NCI-H128 (cell line): ENCODE data around the gene FDX2.

Experiments
- DNase-seq: peaks from one replicate; lab custom pipeline; 2025; ENCODE audit not compliant: unreplicated experiment; lab: John Stamatoyannopoulos, UW

The FDX2 gene

GRCh38 chr19:10332965-10333757, 17.3 kb upstream of the FDX2 start, which contains the start of gene RAVER1:
Gene RAVER1 (minus strand): TSS chr19:10333529. CDS start chr19:10333507, 22 bp downstream.
- peak; percentile 92 for DNase-seq

DNA sequence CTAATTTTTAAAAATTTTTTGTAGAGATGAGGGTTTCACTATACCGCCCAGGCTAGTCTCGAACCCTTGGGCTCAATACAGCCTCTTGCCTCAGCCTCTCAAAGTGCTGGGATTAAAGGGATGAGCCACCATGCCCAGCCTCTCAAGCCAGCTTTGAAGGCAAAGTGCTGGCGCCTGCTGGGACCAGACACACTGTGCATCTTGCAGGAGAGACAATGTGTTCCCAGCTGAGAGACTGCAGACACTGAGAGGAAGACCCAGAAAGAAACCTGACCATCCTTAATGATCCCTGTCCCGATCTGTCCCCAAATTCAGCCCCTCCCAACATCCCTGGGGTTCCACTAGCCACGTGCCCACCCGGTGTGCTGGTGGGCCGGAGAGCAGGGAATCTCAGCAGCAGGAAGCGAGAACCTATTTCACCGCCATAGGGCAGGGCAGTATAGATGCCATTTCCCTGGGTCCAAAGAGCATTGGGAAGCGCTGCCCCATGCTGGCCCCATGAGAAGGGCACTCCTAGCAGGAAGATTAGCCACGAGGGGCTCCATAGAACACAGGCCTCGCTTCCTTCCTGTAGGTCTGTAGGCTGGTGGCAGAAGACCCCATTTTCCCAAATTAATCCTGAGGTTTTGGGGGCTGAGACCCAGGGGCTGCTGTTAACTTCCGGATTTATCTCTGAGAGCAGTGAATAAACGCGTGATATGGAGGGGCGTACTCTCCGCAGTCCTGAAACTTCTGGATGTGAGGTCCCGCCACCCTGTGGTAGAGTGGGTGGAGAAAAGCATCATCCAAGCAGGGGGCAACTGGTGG, 16.5 kb upstream of the FDX2 start:
- DNase-seq, result no peak

DNA sequence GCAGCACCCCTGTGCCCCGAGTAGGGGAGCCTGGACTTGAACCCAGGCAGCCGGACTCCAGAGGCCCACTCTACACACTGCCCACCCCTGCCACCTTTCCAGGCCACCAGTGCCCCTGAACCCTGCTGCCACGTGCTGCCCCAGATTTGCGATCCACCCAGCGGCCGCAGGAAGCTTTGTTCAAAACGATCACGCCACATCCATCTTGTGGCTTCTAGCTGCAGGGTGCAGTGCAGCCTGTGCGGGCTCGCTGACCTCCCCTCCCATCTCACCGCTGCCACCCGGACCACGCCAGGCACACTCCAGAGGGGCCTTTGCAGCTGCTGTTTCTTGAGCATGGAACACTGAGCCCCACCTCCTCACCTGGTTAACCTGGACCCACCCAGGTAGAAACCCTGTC, 13.7 kb upstream of the FDX2 start:
- DNase-seq, result no peak

DNA sequence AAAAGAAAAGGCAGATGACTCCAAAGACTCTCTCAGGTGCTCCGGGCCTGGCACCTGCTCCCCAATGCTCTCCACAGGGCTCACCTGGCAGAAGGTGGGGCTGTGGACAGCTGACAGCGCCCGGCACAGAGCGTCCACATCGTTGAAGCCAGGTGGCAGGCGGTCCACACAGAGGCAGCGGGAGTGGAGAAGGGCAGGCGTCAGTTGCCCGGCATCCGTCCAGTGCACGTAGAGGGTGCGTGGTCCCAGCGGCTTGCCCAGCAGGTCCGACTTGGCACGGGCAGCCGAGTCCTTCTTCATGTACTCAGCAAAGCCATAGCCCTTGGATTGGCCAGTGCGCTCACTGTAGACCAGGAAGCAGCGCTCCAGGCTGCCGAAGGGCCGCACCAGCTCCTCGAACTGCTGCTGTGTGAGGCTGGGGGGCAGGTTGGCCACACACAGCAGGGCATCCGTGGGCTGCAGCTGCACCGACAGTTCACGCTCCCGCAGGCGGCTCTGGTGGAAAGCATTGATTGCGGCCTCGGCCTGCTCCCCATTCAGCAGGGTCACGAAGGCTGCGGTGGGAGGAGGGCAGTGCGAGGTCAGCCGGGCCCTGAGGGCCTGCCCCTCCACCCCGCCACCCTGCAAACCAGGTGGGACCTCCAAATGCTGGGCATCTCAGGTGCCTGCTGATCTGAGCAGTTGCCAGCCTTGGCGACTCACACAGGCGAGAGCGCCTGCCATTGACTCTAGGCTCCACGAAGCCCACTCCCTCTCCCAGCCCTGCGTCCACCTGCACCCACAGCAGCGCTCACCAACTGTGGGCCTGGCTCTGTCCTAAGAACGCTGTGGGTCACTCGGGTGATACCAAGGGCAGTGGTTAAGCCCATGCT, 13.0 kb upstream of the FDX2 start:
- no peak for DNase-seq

DNA sequence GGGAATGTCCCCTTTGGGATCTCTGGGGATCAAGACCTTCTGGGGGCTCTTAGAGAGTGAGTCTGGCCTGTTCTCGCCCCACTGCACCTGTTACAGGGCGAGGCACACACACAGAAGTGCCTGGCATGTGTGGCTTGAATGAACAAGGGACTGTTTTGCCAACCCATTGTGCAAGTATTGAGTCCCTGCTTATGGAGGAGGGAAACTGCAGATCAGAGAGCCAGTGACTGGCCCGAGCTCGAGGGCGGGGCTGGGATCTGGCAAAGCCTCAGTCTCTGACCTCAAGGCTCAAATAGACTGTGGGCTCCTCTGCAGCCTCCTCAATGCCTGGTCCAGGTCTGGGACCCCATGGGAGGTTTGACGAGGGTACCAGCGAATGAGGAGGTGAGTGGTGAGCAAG, 12.0 kb upstream of the FDX2 start:
- no peak for DNase-seq

DNA sequence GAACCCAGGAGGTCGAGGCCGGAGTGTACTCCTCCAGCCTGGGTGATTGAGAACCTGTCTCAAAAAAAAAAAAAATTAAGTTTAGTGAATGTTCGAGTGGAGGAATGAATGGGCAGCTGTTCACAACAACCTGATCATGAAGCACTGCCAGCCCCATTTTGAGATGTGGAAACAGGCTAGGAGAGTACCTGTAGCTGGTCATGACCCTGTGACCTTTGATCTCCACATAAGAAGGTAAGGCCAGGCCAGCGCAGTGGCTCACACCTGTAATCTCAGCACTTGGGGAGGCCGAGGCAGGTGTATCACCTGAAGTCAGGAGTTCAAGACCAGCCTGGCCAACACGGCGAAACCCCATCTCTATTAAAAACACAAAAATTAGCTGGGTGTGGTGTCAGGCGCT, 9.9 kb upstream of the FDX2 start:
- no peak for DNase-seq

GRCh38 chr19:10321874-10322835, 6.3 kb upstream of the FDX2 start:
- no peak for DNase-seq

DNA sequence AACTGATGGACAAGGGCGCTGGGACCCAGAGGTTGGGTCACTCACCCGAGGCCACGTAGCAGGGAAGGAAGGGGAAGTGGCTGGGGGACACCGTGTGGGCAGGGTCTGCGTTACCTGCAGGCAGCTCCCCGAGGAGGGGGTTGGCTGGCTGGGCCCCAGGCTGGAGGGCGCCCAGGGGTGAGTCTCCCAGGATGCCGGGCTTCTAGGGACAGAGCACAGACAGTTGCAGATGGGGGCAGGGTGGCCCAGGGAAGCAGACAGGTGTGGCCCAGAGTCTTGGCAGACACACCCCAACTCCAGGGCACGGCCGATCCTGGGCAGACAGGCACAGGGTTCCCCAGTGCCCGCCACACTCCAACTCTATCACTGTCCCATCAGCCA, 5.6 kb upstream of the FDX2 start:
- DNase-seq, result no peak

- DNase-seq, result no peak
Observed at GRCh38 chr19:10320602-10321416, 5.0 kb upstream of the FDX2 start.

- DNase-seq, result no peak
Observed at GRCh38 chr19:10318807-10319682, 3.2 kb upstream of the FDX2 start.

- DNase-seq, result no peak
Observed at GRCh38 chr19:10317857-10318462, 2.1 kb upstream of the FDX2 start.

DNA sequence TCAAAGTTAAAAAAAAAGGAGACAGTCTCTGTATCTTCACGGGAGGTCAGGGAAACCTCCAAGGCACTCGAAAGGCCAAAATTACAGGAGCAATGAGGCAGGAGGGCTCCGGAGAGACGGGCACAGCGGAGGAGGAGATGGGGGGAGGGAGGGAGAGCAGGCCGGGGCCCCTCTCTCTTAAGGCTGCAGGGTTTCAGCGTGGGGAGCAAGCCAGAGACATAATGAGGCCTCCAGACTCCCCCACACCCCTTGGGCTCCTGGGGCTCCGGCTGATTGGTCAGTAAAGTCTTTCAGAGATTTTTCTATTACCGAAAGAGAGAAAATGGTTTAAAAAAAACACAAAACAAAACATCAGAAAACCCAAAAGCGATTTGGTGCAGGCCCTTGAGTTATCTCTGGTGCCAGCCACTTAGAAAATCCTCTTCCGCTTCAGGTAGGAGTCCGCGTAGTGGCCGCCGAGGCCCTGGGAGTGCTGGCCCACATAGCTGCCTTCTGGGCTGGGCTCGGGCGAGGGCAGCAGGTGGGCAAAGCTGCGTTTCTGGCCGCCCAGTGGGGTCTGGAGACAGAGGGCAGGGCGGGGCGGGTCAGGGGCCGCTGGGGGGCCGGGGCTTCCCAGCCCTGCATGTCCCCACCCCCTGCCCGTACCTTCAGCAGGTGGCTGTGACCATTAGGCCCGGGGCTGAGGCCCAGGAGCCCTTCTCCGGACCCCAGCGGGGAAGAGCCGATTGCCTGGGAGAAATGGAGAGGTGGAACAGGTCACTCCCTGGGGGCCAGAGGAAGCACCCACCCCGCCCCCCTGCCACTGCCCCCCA, 1.4 kb upstream of the FDX2 start:
- no peak for DNase-seq

DNA sequence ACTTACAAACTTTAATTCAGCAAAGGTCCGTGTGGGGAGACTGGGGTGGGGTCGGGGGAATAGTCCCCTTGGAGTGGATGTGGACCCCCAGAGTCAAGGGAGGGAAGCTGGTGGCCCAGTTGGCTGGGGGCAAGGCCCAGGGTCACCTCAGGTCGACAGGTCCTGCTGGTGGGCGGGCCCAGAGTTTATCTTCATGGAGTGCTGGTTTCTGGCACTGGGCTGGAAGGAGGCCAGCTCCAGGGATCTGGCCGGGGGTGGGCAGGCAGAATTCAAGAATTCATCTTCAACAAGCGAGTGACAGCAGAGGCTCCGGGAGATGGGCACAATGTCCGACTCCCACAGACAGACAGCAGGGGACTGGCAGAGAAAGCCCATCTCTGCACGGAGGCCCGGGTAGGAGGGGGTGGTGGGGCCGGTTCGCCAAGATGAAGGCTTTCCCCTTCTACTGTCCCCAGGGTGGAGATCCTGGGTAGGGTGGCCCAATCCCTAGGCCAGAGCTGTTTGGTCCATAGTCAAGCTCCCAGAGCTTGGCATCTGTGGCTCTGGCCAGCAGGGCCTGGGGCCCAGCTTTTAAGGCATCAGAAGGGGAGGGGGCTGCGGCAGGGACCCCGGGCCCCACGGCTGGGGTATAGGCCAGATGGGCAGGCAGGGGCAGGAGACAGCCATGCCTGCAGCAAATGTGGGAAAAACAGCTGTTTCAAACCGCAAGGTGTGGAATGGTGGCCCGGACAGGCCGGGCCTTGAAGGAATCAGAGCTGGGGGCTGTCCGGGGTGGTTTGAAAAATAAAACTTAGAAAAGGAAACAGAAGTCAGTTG, 622 bp upstream of the FDX2 start:
- DNase-seq, result no peak

DNA sequence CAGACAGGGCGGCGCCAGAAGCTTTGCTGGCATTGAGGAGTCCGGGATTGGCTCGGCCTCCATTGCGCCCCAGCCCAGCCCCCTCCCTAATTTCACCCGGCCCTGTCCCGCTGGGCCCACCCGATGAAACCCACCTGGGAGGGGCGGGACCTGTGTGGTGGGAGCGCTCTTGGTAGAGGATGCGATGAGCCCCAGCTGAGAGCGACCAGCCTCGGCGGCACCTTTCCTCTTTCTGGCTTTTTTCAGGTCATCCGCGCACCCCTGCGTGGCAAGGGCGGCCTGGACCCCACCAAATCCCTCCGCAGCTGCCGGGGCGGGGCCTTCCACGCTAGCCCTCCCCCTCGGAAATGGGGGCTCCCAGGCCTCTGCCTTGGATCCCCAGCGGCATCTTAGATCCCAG, 6.4 kb downstream of the FDX2 start, which contains the start of gene ZGLP1:
TSS of gene ZGLP1 (minus strand) at position 393 of the 400 bp plus-strand sequence.
- DNase-seq, result no peak

DNA sequence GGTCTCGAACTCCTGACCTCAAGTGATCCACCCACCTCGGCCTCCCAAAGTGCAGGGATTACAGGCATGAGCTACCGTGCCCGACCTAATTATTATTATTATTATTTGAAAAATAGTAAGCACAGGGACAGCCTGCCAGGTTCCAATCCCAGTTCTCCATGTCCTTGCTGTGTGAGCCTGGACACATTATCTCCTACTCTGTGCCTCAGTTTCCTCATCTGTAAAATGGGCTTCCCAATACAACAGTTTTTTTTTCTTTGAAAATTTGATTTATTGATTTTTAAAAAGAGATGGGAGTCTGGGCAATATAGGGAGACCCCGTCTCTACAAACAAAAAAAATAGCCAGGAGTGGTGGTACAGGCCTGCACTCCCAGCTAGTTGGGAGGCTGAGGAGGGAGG, 9.5 kb downstream of the FDX2 start:
- DNase-seq, result no peak

GRCh38 chr19:10305139-10305806, 10.5 kb downstream of the FDX2 start:
- DNase-seq, result no peak
